Heart left ventricle (tissue), 16 donors: ENCODE measurements around the gene BLVRB. TPM values are rescaled to one million over a fixed set of nuclear protein-coding genes. Genes with fewer than 3 reads are reported as not detected.
"Not testable (repeated sequence)": the region's sequence is repeated elsewhere in the genome, so short reads cannot be mapped to it uniquely, and the experiment has no call there.

ENCODE experiments used
- ATAC-seq, 4 donors: fragments of 200-7000 bp; cut with Tn5 transposase; one replicate each; pipeline ENCODE4 v1.9.1; 2020 to 2022; ENCODE audit warnings: moderate library complexity in 4 of 4, mild to moderate bottlenecking in 3 of 4, moderate number of reproducible peaks in 1 of 4
- DNase-seq, 5 donors: peaks; one replicate each; pipeline ENCODE4 v3.0.0-alpha.2; 2020
- H3K27ac ChIP-seq, 12 donors: fragments of 200-600 bp; sonication (generic) in 4 of 12; one replicate each; pipeline versions ENCODE4 v1.5.0 to v1.8.0; 2016 to 2022; ENCODE audit warnings: mild to moderate bottlenecking in 2 of 12
- H3K27me3 ChIP-seq, 9 donors: fragments of 200-600 bp; sonication (generic) in 2 of 9; one replicate each; pipeline versions ENCODE4 v1.5.1 to v1.8.0; 2016 to 2022; ENCODE audit warnings: mild to moderate bottlenecking in 3 of 9
- H3K36me3 ChIP-seq, 9 donors: fragments of 200-600 bp; sonication (generic) in 2 of 9; one replicate each; pipeline versions ENCODE4 v1.5.0 to v1.8.0; 2018 to 2022; ENCODE audit warnings: mild to moderate bottlenecking in 2 of 9
- H3K4me1 ChIP-seq, 12 donors: fragments of 200-600 bp; sonication (generic) in 4 of 12; one replicate each; pipeline versions ENCODE4 v1.5.0 to v1.8.0; 2016 to 2022; ENCODE audit warnings: mild to moderate bottlenecking in 3 of 12
- H3K4me3 ChIP-seq, 12 donors: fragments of 200-600 bp; sonication (generic) in 4 of 12; one replicate each; pipeline versions ENCODE4 v1.5.0 to v1.8.0; 2017 to 2022; ENCODE audit warnings: mild to moderate bottlenecking in 9 of 12, moderate library complexity in 4 of 12
- H3K9me3 ChIP-seq, 12 donors: fragments of 200-600 bp; sonication (generic) in 4 of 12; one replicate each; pipeline versions ENCODE4 v1.5.0 to v1.8.0; 2016 to 2022; ENCODE audit warnings: mild to moderate bottlenecking in 1 of 12
- CTCF ChIP-seq, 12 donors: fragments of 200-600 bp; sonication (generic) in 4 of 12; IDR thresholded peaks; one replicate each; pipeline versions ENCODE4 v1.5.0 to v1.8.0; 2018 to 2022; ENCODE audit warnings: antibody characterized with exemption in 12 of 12, mild to moderate bottlenecking in 5 of 12
- POLR2A ChIP-seq, 2 donors: fragments of 450-650 bp; IDR thresholded peaks; one replicate each; pipeline ENCODE4 v1.6.1; 2017; ENCODE audit warnings: antibody characterized with exemption in 2 of 2, mild to moderate bottlenecking in 2 of 2, moderate library complexity in 2 of 2
- WGBS, 4 donors: extraction: QIAGEN DNeasy Blood & Tissue Kit in 2 of 4; methylation state at CpG; one replicate each; pipeline versions ENCODE4 v1.1.5 to v1.1.7; 2013 to 2018; 5-methylcytosine and 5-hydroxymethylcytosine counted together
- intact Hi-C, 10 donors: fragments of 100-400 bp; cut with DNase I; formaldehyde crosslinking; loops; one replicate each; pipeline versions ENCODE4 v1.11.1 to v1.14.2; 2022
- polyA plus RNA-seq, 2 donors: library from polyadenylated mRNA; stranded (reverse); fragments of 200-250 nt; gene quantifications; one replicate each; pipeline ENCODE4 v1.2.3, GENCODE V29; 2013
- total RNA-seq, 9 donors: library from RNA; depleted of rRNA in 2 of 9; stranded (reverse); fragments of >200 nt in 2 of 9; fragmentation: NEBNext Ultra II Directional in 3 of 9; extraction: Animal tissue kit (Norgen Biotek cat#: 25700) in 3 of 9; gene quantifications; one replicate each; pipeline versions ENCODE4 v1.1.0 to v1.2.4, GENCODE V29; 2016 to 2023
- donor health status: ischemic (EF 13 %, LVEDD 7.1; RV severe dilation, severe dysfunction).
- donor health status: healthy with polysubstance abuse.
- donor health status: DM: no; HTN: yes; CAD: no.
- donor health status: DM: no; HTN: no; CAD: no.
- donor health status: ischemic (EF 25% LVEDD 6.9; RV normal size, moderate dysfunction).
- donor health status: ischemic (EF 25% LVEDD 5.7; RV mildly dilated, moderate dysfunction).
- donor health status: healthy.
- donor health status: DM: yes; HTN: yes; CAD: no.
- donor health status: ischemic (EF 35%, LVEDD 5.7; RV mildly dilated, moderate dysfunction).
- donor health status: nonischemic (EF 11% LVEDD 7.7; RV severe dilation, severe dysfunction).
- donor health status: DM: yes; HTN: yes; CAD: no.
- donor health status: PGD.
- donor health status: ischemic (EF 29% LVEDD 5.4; RV normal size, mild dysfunction).
- donor health status: nonischemic (EF 23%, LVEDD 6.1; RV moderate dilation, normal function).

Gene BLVRB
- total and polyA plus RNA-seq, 11 donors, result 76.3 to 330 (median 111) TPM

- DNase-seq (peak in 1 of 5 donors; percentile 23), ATAC-seq (no peak)
- Histone ChIP-seq H3K36me3 (no peaks in the 10 kb centered on the region), H3K27ac (peak overlapping the region in 1 of 12 donors; percentile 94), H3K9me3 (no peaks in the 10 kb centered on the region), H3K27me3 (no peaks in the 10 kb centered on the region), H3K4me1 (peaks cover 6 to 58% (median 20%) of the 10 kb centered on the region in 12 donors), H3K4me3 (no peak overlapping the region)
- intact Hi-C loops, result no loop called here
- WGBS, 4 donors, result 76 to 82% (median 78%) methylated on average over 9 of the region's 9 CpGs
- TF ChIP-seq CTCF (IDR thresholded peaks at IDR 0.05), result no peak
- TF ChIP-seq POLR2A (IDR thresholded peaks at IDR 0.05), result no peak
These were observed 55.5 kb downstream of the BLVRB start for GRCh38 chr19:40410030-40410389.

DNA sequence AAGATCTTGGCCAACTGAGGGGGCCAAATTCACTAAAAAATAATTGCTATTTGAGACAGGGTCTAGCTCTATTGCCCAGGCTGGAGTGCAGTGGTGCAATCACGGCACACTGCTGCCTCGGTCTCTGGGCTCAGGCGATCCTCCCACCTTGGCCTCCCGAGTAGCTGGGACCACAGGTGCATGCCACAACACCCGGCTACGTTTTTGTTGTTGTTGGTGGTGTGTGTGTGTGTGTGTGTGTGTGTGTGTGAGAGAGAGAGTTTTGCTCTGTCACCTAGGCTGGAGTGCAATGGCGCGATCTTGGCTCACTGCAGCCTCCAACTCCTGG lies 57.0 kb downstream of the BLVRB start:
- peaks cover 6 to 58% (median 23%) of the 10 kb centered on the region in 12 donors for H3K4me1 ChIP-seq
- intact Hi-C loops, result loop anchor here in 1 of 10 donors (5.0 kb wide), 1 partner anchor 56 kb away; no protein-coding TSS in a partner anchor
- not testable (repeated sequence) for H3K4me3 ChIP-seq, ATAC-seq, H3K9me3 ChIP-seq, DNase-seq, H3K27me3 ChIP-seq, H3K36me3 ChIP-seq
- H3K27ac ChIP-seq, result peak overlapping the region in 1 of 12 donors; percentile 11
- 87 to 93% (median 90%) methylated on average over 8 of the region's 8 CpGs for WGBS, 4 donors

DNA sequence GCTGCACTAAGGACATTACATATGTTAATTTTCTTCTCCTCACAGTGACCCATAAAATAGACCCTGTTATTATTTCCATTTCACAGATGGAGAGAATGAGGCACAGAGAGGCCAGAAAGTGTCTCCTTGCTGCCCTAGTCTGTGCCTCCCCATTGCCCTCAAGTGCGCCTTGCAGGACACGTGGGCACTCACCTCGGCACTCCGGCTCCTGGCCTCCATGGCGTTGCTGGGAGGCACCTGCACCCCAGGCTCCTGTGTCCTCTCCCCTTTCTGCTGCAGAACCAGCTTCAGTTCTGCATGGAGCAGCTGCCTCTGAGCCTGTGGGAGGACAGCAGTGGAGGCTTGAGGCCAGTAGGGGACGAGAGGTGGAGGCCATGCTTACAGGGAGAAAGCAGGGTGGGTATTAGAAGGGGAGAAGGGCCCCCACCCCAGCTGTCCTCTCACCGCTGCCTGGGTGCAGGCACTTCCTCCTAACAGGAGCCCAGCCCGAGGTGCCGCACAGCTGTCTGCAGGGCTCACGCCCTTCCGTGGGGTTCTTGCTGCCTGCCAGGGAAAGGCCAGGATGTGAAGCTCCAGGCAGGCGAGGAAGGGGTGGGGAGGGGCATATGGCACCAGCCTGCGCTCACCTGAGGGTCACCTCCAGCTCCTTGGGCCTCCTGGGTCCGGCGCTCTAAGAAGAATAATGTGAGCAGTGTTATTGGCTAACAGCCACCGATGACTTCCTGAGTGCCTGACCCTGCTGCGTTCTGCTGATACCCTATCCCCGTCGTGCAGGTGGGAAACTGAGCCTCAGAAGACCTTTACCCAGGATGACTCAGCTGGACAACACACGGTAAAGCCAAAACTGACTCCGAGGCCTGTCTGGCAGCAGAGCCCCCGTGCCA lies 57.6 kb downstream of the BLVRB start:
- peak in 1 of 5 donors; percentile 22 for DNase-seq
- Histone ChIP-seq H3K9me3 (no peaks in the 10 kb centered on the region), H3K4me1 (peaks cover 0 to 57% (median 22%) of the 10 kb centered on the region in 12 donors), H3K36me3 (no peaks in the 10 kb centered on the region), H3K27ac (peak overlapping the region in 1 of 12 donors; percentile 11), H3K4me3 (no peak overlapping the region), H3K27me3 (no peaks in the 10 kb centered on the region)
- ATAC-seq, result no peak
- 54 to 72% (median 58%) methylated on average over 13 to 22 of the region's 22 CpGs for WGBS, 4 donors
- TF ChIP-seq POLR2A (IDR thresholded peaks at IDR 0.05), result no peak
- no peak for TF ChIP-seq CTCF (IDR thresholded peaks at IDR 0.05)
- intact Hi-C loops, result loop anchor here in 1 of 10 donors (5.0 kb wide), 1 partner anchor 56 kb away; no protein-coding TSS in a partner anchor

- TF ChIP-seq CTCF (IDR thresholded peaks at IDR 0.05) (peak in 3 of 12 donors; percentile 10 to 28 (median 12)), POLR2A (IDR thresholded peaks at IDR 0.05) (no peak)
- 0 to 1% (median 1%) methylated on average over 17 to 41 of the region's 41 CpGs for WGBS, 4 donors
- Histone ChIP-seq H3K27ac (peak overlapping the region; percentile 80 to 93 (median 88)), H3K4me3 (peak overlapping the region; percentile 32 to 81 (median 64)), H3K9me3 (no peaks in the 10 kb centered on the region), H3K4me1 (peaks cover 0 to 26% (median 9%) of the 10 kb centered on the region in 12 donors), H3K27me3 (no peaks in the 10 kb centered on the region), H3K36me3 (no peaks in the 10 kb centered on the region)
- DNase-seq (peak; percentile 92 to 95 (median 93)), ATAC-seq (peak; percentile 81 to 95 (median 90))
- intact Hi-C loops, result loop anchor here in 3 of 10 donors (5.0 kb wide), 3 partner anchors 46 to 56 kb away; partner anchors contain the start of genes C19orf47 (in 1 of the 3) and PLD3 (in 1 of the 3)
These were observed 62.1 kb downstream of the BLVRB start for GRCh38 chr19:40403262-40403984.
